GM03348 (cell line): ENCODE results near the gene USP36.
"Not testable (repeated sequence)": the region's sequence is repeated elsewhere in the genome, so short reads cannot be mapped to it uniquely, and the experiment has no call there.

Experiments
- DNase-seq: peaks from one replicate; pipeline ENCODE4 v3.0.0; 2012; ENCODE audit warnings: low spot score

Gene USP36

GRCh38 chr17:78872486-78872885, 31.9 kb upstream of the USP36 start:
- DNase-seq: no peak

GRCh38 chr17:78870621-78871020, 30.0 kb upstream of the USP36 start:
- DNase-seq: no peak

- DNase-seq: peak; percentile 74
Measured at GRCh38 chr17:78868391-78868790, 27.8 kb upstream of the USP36 start.

GRCh38 chr17:78867046-78867445, 26.4 kb upstream of the USP36 start:
- DNase-seq: not testable (repeated sequence)

- peak; percentile 71 for DNase-seq
Measured at GRCh38 chr17:78865682-78866390, 25.2 kb upstream of the USP36 start.

GRCh38 chr17:78864117-78864516, 23.5 kb upstream of the USP36 start:
- no peak for DNase-seq

- DNase-seq: peak; percentile 93
Measured at GRCh38 chr17:78862073-78863023, 21.7 kb upstream of the USP36 start.

GRCh38 chr17:78861229-78861628, 20.6 kb upstream of the USP36 start:
- no peak for DNase-seq

- DNase-seq: no peak
Measured at GRCh38 chr17:78859051-78859450, 18.4 kb upstream of the USP36 start.

GRCh38 chr17:78857266-78857665, 16.7 kb upstream of the USP36 start:
- no peak for DNase-seq

- no peak for DNase-seq
Measured at GRCh38 chr17:78855561-78856165, 15.0 kb upstream of the USP36 start.

- no peak for DNase-seq
Measured at GRCh38 chr17:78854508-78854907, 13.9 kb upstream of the USP36 start.

GRCh38 chr17:78853926-78854394, 13.3 kb upstream of the USP36 start:
- DNase-seq: no peak

GRCh38 chr17:78852709-78853121, 12.1 kb upstream of the USP36 start:
- no peak for DNase-seq

- DNase-seq: no peak
Measured at GRCh38 chr17:78849026-78849425, 8.4 kb upstream of the USP36 start.

- no peak for DNase-seq
Measured at GRCh38 chr17:78847052-78847451, 6.4 kb upstream of the USP36 start.

GRCh38 chr17:78844301-78845005, 3.8 kb upstream of the USP36 start:
- no peak for DNase-seq

- DNase-seq: peak; percentile 40
Measured at GRCh38 chr17:78842881-78843565, 2.4 kb upstream of the USP36 start.

- no peak for DNase-seq
Measured at GRCh38 chr17:78840530-78840779, 159 bp downstream of the USP36 start.

GRCh38 chr17:78839762-78840529, 668 bp downstream of the USP36 start:
- DNase-seq: peak; percentile 73

GRCh38 chr17:78839235-78839761, 1.3 kb downstream of the USP36 start:
- peak; percentile 23 for DNase-seq
